Gastroesophageal sphincter (tissue), 3 donors: ENCODE data around the gene ATF6.

Experiments
- CTCF ChIP-seq, 4 experiments: fragments of 200-600 bp in 2 of 4; fragments of 450-650 bp in 2 of 4; sonication (generic) in 1 of 4; IDR thresholded peaks; one replicate each; pipeline ENCODE4 v1.5.1; 2017 to 2019; ENCODE audit warnings: antibody characterized with exemption in 4 of 4, mild to moderate bottlenecking in 2 of 4, moderate library complexity in 2 of 4
- POLR2AphosphoS5 ChIP-seq: sonication (generic); formaldehyde crosslinking; IDR thresholded peaks from one replicate; pipeline ENCODE4 v1.6.1; 2017; ENCODE audit warnings: antibody characterized with exemption

- TF ChIP-seq POLR2AphosphoS5 (no peak), CTCF (IDR thresholded peaks at IDR 0.05) (no peak)
These were observed 97.4 kb downstream of the ATF6 start for GRCh38 chr1:161863549-161863948.
